Raji (cell line): ENCODE results near the gene SSRP1.

Experiments used
- POLR2A ChIP-seq: IDR thresholded peaks from 2 replicates; pipeline ENCODE4 v1.6.1; 2011; ENCODE audit warnings: low read depth, low read length, control low read depth; ENCODE audit not compliant: insufficient read depth

The SSRP1 gene

DNA sequence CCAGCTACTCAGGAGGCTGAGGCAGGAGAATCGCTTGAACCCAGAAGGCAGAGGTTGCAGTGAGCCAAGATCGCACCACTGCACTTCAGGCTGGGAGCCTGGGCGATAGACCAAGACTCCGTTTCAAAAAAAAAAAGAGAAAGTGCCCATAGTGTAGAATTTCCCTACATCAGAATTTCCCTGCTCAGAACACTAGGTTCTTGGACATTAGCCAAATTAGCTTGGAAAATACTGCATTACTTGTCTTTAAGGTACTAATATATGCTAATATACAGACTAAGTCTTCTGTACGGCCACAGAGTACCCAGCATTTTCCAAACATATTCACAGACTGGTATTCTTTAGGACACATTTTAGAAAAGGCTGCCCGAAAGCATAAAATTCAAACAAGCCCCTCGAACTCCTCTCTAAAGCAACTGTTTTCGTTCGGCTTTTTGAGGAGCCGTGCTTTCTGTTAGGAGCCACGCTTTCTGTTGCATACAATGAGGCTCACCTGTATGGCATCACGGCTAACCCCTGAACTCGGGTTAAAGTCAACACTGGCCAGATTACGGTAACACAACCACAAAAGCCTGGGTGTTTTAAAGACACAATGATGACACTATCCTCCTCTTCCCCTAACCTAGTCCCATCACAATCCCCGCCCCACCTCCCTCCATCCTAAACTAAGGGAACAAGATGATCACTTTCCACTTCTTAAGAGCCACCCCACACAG is 29.4 kb downstream of the SSRP1 start:
- no peak for TF ChIP-seq POLR2A

DNA sequence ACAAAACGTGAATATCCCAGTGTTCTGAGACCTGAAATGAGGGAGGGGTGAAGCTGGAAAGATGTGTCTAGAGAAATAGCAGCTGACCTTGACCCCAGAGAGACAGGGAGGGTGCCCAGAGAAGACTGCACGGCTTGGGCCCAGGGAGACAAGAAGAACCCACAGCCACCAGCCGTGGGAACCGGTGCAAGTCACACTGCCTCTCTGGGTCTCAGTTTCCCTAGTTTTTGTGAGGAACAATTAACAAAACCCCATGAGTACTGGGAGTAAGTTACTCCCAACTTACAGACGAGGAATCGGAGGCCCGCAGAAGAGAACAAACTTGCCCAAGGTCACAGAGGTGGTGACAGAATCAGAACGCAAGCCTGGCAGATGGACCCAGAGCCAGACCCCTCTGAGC is 30.2 kb downstream of the SSRP1 start:
- TF ChIP-seq POLR2A: no peak

DNA sequence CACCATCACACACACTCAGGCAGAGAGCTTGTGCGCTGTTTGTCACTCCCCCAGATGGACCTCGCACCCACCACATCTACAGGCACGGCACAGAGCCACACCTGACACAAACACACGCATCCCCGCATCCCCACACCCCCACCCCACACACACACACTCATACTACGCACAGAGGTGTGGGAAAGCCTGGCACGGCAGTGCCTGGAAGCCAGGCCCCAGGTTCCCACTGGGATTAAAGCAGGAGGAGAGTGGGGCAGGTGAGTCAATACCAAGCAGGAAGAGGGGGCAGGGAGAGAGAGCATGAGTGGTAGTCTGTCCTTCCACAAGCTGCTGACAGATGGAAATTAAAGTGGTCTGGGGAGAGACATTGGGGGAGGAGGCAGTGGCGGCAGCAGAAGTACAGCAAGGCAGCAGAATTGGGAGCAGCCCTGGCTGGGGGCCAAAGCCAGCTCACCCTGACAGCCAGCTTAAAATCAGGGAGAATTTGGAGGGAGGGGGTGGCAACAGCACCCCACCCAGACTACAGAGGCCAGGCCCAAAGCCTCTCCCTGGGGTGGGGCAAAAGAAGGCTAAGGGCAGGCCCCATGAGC is 31.6 kb downstream of the SSRP1 start:
- TF ChIP-seq POLR2A: no peak

DNA sequence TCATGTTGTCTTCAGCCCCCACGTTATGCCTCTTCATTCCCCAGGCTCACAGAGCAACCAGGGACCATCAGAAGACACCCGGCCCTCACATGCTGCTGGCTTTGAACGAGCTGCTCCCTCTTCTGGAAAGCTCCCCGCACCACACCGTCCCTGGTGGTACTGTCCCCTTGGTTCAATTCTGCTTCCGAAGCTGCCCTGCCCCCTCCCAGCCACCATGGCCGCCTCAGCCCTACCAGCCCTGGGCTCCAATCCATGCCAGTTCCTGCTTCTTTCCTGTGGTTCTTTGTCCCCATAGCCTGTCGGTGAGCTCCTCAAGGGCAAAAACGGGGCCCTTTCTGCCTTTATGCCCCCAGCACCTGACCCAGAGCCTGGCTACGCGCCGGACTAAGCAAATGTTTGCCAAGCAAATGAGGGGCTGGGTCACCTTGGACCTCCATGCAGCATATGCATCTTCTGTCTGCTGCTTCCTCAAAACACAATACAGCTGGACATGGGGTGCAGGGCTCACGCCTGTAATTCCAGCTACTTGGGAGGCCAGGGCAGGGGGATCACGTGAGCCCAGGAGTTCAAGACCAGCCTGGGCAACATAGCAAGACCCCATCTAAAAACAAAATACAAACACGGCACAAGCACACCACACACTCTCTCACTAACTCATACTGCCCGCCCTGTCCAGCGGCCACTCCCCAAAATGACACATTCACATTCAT is 32.3 kb downstream of the SSRP1 start:
- TF ChIP-seq POLR2A: no peak

DNA sequence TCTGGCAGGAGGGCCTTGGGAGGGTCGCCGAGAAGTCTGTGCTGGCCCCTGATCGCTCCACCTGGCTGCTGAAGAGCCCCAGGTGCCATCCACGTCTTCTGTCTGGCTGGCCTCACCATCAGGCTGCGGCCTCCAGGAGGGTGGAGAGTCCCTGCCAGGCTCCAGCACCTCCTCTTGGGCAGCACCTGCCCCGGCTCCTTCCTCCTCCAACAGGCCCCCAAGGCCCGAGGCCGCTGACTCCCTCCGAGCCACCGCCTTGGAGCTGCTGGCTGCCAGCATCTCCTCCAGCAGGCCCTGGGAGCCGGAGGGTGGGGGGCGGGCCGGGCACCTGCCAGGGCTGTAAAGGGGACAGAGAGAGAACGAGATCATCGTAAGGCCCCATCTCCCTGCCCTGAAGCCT is 33.2 kb downstream of the SSRP1 start:
- no peak for TF ChIP-seq POLR2A

DNA sequence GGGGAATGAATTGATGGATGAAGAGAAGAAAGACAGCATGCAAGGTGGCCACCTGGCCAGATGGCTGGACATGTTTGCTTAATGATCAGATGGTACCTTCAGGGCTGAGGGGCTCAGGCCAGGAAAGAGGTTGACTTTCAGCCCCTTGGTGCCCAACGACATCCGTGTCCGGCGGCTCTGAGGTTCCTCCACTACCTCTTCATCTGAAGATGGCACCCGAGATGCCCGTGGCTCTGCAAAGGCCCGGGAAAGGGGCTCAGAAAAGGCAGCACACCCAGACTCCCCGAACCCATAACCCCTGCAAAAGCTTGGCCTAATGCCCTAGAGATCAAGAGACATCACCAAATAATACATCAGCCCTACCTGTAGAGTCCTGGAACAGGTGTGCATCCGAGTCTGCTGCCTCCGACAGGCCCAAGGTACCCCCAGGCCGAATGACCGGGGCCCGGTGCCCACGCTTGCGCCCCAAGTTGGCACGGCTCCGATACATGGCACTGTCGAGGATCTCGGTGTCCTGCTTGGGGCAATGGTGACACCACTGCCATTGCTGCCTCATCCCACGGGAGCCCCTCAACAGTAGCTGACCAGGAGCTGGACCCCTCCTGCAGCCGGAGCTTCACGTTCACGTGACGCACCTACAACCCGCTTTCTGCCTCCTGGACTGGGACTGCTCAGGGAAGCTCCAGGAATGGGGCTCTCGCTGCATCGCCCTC is 33.8 kb downstream of the SSRP1 start:
- TF ChIP-seq POLR2A: no peak

DNA sequence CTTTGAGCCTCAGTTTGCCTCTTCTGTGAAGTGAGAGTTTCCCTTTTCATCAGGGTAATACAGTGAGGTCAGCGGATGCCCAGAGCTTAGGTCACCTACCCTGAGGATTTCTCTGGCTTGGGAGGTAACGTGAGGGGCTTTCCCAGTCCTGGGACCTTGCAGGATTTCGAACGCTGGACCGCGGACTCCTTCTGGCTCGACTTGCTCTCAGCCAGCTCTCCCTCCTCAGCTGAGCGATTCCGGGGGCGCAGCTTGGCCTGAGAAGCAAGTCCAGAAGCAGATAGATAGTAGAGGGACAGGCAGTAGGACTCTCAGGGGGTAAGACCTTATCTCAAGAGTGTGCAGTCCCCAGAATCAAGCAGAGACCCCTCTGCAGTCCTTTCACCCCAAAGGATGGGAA is 34.9 kb downstream of the SSRP1 start:
- TF ChIP-seq POLR2A: no peak

DNA sequence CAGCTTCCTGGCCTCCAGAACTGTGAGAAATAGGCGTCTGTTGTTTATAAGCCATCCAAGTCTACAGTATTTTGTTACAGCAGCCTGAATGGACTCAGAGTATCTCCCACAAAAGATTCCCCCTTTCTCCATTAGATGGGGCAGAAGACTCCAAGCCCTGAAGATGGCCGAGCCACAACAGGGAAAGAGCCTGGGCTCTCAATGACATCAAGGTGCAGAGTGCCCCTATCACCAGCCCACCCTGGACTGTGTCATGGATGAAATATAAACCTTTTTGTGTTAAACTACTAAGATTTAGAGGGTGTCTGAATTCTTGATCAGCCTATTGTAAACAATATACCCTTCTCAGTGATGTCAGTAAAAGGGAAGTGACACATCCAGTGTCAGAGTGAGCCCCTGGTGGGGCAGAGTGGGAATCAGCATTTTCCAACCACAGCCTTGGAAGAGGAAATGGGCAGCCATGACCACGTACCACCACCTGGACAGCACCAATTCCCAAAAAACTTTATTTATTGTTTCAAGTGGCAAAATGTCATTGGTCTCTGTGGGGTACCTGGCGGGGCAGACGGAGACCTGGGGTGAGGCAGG is 36.4 kb downstream of the SSRP1 start:
- no peak for TF ChIP-seq POLR2A

DNA sequence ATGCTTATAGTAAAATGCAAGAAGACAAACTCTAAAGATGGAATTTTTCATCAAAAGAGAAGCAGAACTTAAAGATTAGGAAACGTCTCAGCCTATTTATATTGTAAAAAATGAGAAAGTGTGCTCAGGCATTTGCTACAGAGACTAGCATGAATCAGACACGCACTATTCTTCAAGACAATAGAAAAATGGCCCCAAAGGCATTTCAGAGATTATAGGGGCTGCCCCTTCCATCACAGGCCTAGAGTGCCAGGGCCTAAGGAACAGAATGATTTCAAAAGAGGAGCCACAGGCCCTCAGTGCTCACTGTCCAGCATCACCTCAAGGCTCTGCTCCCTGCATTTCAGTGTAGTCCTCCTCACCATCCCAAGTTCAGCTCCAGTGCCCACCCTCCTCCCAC is 38.5 kb downstream of the SSRP1 start:
- no peak for TF ChIP-seq POLR2A

DNA sequence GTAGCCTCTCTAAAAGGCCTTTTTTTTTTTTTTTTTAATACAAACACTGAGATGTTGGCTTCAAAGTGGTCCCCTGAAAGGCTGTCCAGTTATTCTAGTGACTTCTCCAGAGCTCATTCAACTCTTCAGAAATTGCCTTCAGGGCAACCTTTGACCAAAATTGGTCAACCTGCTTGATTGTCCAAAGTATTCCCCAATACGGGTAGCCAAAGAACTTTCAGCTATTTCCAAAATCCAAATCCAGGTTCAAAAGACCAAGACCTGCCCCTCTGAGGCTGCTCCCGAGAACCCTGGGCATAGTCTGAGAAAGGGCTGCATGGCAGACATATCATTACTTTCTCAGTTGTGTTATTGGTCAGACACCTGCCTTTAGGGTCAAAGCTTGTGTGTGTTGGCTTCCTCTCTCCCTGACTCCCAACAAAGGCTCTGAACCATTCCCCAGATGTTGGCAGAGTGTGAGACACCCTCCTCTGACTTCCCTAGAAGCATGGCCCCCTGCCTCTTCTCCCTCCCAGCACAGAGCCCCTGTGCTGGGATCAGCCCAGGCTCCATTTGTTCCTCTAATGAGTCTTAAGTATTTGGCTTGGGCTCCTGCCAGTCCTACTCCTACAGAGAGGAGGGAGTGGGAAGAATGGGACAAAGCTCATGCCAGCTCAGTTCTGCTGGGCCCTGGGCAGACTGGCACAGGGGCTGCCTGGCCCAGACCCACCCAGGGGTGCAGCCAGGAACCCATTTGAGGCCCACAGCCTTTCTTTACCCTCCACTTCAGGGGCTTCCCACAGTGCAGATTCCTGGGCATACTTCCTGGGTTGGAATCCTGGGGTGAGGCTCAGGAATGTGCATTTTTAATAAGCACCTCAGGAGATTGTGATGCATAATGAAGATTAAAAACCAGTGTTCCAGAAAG is 41.2 kb downstream of the SSRP1 start:
- no peak for TF ChIP-seq POLR2A

DNA sequence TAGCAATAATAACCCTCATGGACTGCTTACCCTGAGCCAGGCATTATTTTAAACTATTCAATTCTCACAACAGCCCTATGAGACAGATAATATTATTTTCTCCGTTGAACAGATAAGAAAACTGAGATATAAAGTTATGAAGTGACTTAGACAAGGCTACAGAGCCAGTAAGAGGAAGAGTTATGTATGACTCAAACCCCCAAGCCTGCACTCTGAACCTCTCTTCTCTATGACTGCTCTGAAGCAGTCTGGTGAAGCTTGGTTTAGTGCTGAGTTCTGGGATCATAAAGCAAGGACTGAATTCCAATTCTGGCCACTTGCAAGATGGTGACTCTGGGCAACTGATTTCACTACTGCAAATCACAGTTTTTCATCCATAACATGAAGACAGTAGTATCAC is 45.4 kb downstream of the SSRP1 start:
- no peak for TF ChIP-seq POLR2A

DNA sequence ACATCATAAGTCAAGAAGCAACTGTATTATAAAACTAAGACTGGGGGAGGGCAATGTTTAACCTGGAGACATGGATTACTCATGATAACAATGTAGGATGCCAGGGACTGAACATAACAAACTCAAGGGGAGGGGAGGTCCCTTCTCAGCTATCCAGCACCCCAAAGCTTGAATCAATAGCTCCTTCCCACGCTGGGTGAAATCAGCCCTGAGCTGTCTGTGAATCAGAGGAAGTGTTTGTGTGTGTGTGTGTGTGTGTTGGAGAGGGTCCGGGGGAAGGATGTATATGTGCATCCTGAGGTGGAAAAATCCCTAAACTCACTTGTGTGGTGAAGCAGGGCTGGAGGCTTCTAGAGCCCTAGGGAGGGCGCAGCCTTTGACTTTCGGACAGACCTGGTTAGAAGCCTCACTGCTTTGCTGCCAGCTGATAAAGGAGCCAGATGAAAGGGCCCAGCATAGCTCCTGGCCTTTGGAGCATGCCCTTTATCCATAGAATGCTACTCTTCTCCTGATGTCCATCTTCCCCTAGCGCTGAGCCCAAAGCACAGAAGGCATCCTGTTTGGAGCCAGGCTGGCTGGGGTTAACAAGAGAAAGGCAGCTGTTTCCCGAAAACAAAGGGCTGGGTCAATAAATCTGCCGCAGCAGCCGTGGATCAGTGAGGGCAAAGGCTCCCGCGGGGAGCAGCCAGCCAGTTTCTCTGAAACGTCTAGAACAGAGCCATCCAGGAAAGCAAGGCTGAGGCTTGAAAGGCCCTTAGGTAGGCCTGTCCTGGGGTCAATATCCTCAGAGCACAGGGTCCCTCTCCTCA is 46.7 kb downstream of the SSRP1 start:
- TF ChIP-seq POLR2A: no peak

DNA sequence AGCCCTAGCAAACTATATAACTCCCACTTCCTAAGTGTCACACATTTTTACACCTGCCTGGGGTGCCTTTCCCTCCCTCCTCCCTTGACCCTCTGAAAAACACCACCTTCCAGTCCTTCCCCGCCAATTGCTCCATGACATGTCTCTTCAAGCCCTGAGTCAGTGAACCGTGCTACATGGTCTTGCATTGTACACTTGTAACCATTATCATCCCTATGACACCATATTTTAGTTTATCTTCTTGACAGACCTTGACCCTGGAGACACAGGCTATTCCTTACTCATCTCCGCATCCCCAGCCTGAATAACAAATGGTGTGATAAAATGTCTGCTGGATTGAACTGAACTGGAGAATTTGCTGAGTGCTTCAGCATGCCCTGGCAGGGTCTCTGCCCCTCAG is 47.8 kb downstream of the SSRP1 start:
- TF ChIP-seq POLR2A: no peak

DNA sequence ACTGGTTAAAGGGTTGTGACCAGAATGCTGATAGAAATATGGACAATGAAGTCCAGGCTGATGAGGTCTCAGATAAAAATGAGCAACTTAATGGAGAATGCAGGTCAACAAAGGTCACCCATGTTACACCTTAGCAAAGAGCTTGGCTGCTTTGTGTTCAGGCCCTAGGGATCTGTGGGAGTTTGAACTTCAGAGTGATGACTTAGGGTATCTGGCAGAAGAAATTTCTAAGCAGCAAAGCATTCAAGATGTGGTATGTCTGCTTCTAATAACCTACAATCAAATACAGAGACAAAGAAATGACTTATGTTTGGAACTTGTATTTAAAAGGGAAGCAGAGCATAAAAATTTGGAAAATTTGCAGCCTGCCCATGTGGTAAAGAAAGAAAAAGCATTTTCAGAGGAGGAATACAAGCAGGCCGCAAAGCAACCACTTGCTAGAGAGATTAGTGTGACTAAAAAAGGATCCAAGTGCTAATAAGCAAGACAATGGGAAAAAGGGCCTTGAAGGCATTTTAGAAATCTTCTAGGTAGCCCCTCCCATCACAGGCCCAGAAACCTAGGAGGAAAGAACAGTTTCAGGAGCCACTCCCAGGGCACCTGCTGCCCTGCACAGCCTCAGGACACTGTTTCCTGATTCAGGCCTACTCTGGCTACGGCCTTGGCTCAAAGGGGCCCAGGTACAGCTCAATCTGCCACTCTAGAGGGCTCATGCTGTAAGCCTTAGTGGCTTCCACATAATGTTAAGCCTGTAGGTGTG is 52.3 kb downstream of the SSRP1 start:
- TF ChIP-seq POLR2A: no peak
